NCI-H82 treated with DMSO at 0.1 percent for 48 hours (cell line): ENCODE data around the gene C5orf63.
"Not testable (repeated sequence)": the region's sequence is repeated elsewhere in the genome, so short reads cannot be mapped to it uniquely, and the experiment has no call there.

Experiments
- DNase-seq: peaks from one replicate; lab custom pipeline; 2025; ENCODE audit not compliant: unreplicated experiment; lab: John Stamatoyannopoulos, UW

C5orf63 gene

GRCh38 chr5:127010362-127010761, 62.9 kb downstream of the C5orf63 start:
- DNase-seq: no peak

GRCh38 chr5:127009784-127010183, 63.5 kb downstream of the C5orf63 start:
- no peak for DNase-seq

- DNase-seq: no peak
Measured at GRCh38 chr5:127008300-127008975, 64.9 kb downstream of the C5orf63 start.

- no peak for DNase-seq
Measured at GRCh38 chr5:127007522-127007921, 65.8 kb downstream of the C5orf63 start.

GRCh38 chr5:127006744-127007143, 66.6 kb downstream of the C5orf63 start:
- no peak for DNase-seq

- DNase-seq: not testable (repeated sequence)
Measured at GRCh38 chr5:127005282-127005681, 68.0 kb downstream of the C5orf63 start.

GRCh38 chr5:127004721-127005120, 68.6 kb downstream of the C5orf63 start:
- no peak for DNase-seq

GRCh38 chr5:127003798-127004495, 69.4 kb downstream of the C5orf63 start:
- DNase-seq: no peak

GRCh38 chr5:127002390-127002789, 70.9 kb downstream of the C5orf63 start:
- no peak for DNase-seq

GRCh38 chr5:127001621-127002296, 71.5 kb downstream of the C5orf63 start:
- no peak for DNase-seq
